ENCODE measurements around the gene PTDSS2. TPM values are rescaled to one million over a fixed set of nuclear protein-coding genes. Genes with fewer than 3 reads are reported as not detected.

The PTDSS2 gene
- total and polyA plus RNA-seq, 9 of the 15 experiments (the other 6 are each of a cell fraction or from before 2014, with no cell fraction given), result 0.45 to 53.9 (median 17.2) TPM

- TF ChIP-seq TCF15 (CRISPR knock-in tag; IDR thresholded peaks at IDR 0.05) (no peak; the same call in 1 of the 2 replicates), SMARCA4 (IDR thresholded peaks at IDR 0.05) (no peak), CTCF (IDR thresholded peaks at IDR 0.05 in 2 of 3, conservative IDR thresholded peaks at IDR 0.05 in 1 of 3; ENCODE audit: insufficient read depth in 2 of 3, low read depth in 1 of 3, low read length in 3 of 3) (peak; percentile 91 to 99 (median 99)), ARID3A (IDR thresholded peaks at IDR 0.05; ENCODE audit: borderline replicate concordance, low read depth, low read length) (no peak), BCL6 (CRISPR knock-in tag; IDR thresholded peaks at IDR 0.05) (no peak), DPF2 (IDR thresholded peaks at IDR 0.05) (0 out of 2 replicates have a peak, but pooled peaks have one; percentile 6), HLTF (IDR thresholded peaks at IDR 0.05) (no peak; the same call in 1 of the 2 replicates), THAP7 (CRISPR knock-in tag; IDR thresholded peaks at IDR 0.05) (no peak), CREM (IDR thresholded peaks at IDR 0.05; ENCODE audit: low read depth) (peak; percentile 71), ZNF589 (CRISPR knock-in tag; IDR thresholded peaks at IDR 0.05; ENCODE audit: low read depth) (no peak), ZNF778 (CRISPR knock-in tag; IDR thresholded peaks at IDR 0.05) (no peak), TSC22D4 (tag; IDR thresholded peaks at IDR 0.05) (no peak), PATZ1 (CRISPR knock-in tag; IDR thresholded peaks at IDR 0.05; ENCODE audit: borderline replicate concordance) (no peak), ZNF217 (CRISPR knock-in tag; IDR thresholded peaks at IDR 0.05) (no peak), JUN (IDR thresholded peaks at IDR 0.05; ENCODE audit: borderline replicate concordance, low read depth, low read length) (peak; percentile 39; the same call in 1 of the 2 replicates), JUN (CRISPR knock-in tag; IDR thresholded peaks at IDR 0.05; ENCODE audit: borderline replicate concordance) (no peak), KAT8 (IDR thresholded peaks at IDR 0.05; ENCODE audit: low read depth) (no peak), EGR1 (conservative IDR thresholded peaks at IDR 0.05) (peak; percentile 61), FOXO4 (CRISPR knock-in tag; IDR thresholded peaks at IDR 0.05) (no peak), HMGN3 (IDR thresholded peaks at IDR 0.05; ENCODE audit: borderline replicate concordance, extremely low read depth, insufficient read length, low read depth, low read length) (peak; percentile 89), ZNF77 (CRISPR knock-in tag; IDR thresholded peaks at IDR 0.05) (no peak)
These were observed 68.6 kb downstream of the PTDSS2 start (continued) for GRCh38 chr11:518463-519202.
